HG03108 (cell line): ENCODE results near the gene GP1BB.

Source experiments
- ATAC-seq: cut with Tn5 transposase; IDR thresholded peaks from one replicate; pipeline ENCODE4 v1.9.1; 2021; ENCODE audit warnings: moderate library complexity; ENCODE audit not compliant: unreplicated experiment

GP1BB gene

DNA sequence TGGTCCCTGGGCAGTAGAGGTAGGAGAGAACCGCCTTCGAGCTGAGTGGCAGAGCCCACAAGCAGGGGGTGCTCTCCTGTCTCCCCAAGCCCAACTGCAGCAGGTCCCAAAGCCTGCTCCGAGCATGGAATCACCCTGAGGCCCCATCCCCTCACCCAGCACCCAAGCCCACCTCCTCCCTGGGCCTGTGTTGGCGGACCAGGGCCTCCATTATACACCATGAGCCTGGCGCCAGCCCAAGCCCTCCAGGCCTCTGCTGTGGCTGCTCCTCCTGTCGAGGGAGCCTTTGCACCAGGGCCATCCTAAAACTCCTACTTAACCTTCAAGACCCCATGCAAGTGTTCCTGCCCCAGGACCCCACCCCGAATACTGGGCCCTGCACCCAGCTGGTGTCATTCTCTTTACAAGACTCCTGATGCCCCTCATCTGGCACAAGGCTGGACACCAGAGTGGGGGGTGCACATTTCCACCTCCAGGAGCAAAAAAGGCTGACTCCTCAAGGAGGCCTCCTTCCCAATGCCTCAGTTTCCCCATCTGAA is 16.6 kb downstream of the GP1BB start:
- no peak for ATAC-seq

DNA sequence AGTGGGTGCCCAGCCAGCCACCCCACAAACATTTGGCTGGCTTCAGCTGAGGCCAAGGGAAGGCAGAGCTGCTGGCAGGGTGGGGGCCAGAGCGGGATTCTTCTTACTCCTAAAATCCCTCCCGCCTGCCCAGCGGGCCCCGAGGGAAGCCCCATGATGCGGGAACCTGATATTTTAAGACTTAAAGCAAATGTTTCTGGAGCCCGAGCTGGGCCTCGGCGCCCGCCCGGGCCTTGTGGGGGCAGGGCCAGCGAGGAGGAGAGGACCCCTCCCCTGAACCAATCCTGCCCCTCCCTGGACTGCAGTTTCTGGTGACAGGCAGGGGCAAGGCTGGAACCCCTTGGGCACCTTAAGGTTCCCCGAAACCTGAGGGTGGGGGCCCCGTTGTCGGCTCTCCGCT is 17.2 kb downstream of the GP1BB start:
- ATAC-seq: no peak

DNA sequence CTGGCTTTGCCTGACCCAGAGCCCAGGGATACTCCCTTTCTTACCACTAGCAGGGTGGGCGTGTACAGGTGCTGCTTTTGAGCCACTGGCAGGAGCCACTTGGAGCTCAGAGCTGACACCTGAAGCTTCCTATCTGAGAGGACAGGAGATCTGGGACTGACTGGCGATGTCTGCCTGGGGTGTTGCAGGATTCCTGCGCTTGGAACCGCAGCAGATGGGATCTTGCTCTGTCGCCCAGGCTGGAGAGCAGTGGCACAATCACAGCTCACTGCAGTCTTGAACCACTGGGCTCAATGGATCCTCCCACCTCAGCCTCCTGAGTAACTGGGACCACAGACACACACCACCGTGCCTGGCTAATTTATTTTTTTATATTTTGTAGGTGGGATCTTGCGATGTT is 17.7 kb downstream of the GP1BB start:
- no peak for ATAC-seq

DNA sequence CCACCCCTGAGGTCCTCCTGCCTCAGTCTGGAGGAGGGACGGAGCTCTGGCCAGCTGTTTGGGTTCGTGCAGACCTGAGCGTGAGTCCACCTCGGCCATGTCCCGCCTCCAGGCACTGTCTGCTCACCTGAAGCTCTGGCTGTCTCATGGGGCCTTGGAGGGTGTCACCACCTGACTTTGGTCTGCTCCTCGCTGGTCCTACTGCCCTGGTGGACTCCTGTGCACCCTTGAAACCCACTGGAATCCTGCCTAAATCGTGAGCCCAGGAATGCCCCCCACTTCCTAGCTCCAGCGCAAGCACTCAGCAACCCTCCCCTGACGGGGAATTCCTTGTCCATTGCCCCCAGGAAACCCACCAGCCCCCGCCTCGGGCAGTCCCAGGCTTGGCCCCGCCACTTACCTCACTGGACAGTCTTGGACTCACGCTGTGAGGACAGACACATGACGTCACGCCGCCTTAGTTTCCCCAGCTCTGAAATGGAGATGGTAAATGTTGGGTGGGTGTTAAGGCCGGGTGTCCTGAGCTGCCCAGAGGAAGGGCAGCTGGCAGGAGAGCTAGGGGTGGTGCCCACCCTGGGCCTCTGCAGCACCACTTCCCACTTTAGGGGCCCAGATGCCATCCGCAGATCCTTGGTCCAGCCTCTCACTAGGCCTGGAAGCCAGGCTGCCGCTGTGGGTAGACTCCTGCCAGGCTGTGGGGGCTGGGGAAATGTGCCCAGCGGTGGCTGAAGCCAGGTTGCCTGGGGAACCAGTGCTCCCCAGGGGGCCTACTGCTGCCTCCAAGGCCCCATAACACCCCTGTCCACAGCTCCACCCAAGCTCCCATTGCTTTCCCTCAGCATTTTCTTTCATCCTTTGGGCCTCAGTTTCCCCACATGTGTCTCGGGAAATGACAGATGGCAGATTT is 19.1 kb downstream of the GP1BB start:
- ATAC-seq: no peak

DNA sequence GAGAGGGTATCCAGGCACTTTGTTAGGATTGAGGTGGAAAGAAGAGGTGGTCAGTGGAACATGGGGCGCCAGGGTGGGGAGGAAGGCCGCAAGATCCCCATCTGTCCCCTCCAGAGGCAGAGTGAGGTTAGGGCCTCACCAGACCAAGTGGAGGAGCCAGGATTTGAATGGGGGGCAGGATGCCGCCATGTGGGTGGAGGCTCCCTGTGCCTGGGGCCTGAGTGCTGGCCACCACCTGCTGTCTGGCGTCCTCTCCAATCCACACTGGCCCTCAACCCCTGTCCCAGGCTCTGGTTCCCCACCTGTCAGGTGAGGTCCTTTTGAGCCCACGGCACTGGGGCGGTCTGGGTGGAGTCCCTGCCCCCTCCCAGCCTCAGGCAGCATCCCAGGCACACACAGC is 19.7 kb downstream of the GP1BB start:
- ATAC-seq: no peak

DNA sequence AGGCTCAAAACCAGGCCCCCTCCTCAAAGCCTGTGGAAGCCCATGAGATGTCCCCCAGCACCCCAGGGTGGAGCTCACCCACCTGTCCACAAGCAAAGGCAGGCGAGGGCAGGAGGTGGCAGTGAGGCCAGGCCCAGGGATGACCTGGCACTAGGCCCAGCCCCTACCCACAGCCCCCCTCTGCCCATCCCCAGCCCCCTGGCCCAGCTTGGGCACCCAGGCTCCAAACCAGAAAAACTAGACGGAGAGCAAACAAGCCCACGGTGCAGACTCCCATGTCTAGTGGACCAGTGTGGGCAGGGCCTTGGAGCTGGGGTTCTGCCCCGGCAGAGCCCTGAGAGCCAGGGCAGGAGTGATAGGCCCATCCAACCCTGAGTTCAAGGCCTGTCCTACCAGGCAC is 20.3 kb downstream of the GP1BB start:
- no peak for ATAC-seq

DNA sequence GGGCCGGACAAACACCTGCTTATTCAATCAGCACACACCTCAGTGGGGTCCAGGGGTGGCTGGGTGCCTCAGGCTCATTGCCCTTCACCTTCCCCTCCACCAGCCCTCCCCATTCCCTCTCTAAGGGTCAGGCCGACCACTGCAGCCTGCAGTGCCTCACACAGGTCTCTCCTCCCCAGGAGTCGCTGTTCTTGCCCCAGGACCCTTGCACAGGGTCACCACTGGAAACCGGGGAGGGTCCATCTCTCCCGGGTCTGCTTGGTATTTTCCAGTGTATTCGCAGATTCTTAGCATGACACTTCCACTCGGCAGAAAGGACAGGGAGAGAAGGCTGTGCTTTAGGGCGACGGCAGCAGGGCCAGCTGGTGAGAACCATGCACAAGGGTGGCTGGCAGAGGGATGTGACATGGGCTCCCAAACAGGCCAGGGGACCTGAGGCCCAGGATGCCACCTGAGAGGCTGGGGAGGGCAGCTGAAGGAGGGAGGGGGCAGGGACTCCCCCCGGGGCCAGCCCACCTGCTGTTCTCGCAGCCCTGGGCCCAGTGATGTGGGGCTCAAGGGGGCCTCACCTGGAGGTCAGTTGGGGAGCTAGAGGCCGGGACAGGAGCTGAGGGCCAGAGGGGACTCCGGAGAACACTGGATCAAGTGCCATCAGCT is 21.1 kb downstream of the GP1BB start:
- no peak for ATAC-seq

DNA sequence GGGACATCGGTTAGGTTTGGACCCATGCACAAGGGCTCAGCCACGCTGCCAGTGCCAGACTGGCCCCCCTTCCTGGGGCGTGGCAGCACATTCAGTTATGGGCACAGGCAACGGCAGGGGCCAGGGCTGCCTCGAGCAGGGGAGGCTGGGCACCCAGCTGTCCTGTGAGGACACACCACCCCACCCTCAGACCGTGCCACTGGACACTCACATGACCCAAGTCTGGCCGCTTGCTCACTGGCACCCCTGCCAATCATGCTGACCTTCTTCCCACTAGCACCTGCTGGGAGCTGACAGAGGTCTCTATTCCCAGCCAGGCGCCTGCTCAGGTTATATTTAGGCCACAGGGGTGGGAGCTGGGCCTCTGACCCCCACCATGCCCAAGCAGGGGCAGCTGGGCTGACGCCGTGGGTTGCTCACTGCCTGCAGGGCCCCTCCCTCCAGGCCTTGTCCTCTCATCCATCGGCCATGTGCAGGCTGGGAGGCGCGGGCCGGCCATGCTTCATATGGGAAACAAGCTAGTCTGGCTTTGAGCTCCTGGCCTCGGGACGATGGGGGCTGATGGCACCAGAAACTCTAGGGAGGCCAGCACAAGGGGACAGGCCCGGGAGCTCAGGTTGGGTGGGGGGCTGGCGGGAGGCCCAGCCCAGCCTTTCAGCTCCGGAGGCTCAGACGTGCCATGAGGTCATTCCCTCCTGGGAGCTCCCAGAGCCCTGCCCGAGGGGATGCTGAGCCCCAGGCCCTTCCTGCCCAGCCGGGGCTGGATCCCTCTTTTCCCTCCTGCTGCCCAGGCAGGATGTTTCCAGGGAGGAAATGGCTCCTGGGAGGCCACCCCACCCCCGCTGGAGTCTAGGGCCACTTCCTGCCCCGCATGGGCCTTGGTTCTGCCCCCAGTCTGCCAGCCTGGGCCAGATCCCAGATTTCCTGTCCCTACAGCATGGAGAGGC is 22.1 kb downstream of the GP1BB start:
- no peak for ATAC-seq

DNA sequence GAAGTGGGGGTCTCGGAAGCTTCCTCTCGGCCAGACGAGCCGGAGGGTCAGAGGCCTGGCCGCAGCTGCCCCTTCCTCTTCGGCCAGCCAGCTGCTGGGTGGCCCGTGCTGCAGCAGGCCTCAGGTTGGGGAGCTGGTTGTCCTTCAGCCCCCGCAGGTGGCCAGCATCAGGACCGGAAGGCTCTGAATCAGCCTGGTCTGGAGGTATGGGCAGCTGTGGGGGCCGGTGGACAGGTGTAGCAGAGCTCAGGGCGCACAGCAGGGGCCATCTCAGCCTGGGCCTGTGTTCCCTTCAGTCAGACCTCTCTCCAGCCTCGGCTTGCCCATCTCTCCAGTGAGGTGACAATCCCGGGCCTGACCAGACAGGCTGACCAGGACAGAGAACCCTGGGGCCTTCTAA is 23.4 kb downstream of the GP1BB start:
- ATAC-seq: no peak

DNA sequence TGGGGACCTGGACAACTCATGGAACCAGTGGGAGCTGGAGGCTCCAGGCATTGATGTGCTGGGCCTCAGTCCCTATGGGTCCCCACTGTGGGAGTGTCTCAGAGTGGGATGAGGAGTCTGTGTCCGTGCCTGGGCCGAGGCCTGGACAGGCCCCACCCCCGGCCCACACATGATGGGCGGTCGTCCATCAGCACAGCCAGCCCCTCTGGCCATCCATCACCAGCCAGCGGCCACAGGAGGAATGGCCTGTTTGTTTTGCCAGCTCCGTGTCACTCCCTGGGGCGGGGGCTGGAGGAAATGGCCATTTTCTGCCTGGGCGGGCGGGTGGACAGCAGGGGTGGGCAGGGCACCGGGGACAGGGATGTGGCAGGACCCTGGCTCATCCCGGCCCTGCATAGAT is 24.2 kb downstream of the GP1BB start:
- ATAC-seq: no peak

DNA sequence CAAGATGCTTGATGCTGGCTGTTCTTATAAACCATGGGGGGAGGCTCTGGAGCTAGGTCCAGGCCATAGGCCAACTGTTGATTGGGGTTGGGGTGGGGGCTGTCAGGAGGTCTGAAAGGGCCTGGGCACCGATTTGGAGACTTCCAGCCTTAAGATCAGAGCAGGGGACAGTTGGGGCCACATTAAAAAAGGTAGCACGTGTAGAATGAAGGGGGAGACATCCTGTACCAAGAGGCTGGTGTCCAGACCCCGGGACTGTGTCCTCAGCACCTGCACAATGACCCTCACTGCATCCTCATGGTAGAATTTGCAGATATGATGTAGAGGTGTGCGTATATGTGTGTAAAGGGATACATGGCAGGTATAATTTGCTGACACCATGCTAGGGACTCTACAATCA is 24.8 kb downstream of the GP1BB start:
- no peak for ATAC-seq

DNA sequence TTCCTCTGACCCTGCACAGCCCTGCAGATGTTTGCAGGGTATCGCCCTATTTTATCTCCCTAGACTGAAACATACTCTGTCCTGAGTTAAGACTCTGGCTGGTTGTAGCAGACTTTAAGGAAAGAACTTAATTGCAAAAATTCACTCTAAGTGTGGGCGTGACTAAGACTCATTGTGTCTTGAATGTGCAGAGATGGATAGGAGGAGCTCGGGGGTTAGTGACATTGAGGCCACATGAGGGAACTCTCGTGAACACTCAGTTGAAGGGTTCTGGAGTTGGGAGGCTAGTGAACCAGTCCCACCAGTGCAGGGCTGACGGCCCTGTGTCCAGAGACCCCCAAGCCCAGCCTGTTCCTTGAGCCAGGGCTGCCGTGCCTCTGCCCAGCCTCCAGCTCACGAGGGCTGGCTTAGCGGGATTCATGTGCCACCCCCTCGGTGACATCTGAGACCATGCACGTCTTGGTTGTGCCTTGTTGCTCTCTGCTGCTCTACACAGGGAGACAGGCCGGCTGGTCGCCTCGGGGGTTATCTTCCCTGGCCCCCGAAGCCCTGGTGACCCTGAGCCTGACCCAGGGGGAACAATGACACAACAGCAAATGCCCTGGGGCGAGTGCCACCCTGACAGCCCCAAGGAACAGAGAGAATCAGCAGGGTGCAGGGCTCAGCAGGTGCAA is 25.8 kb downstream of the GP1BB start:
- no peak for ATAC-seq

DNA sequence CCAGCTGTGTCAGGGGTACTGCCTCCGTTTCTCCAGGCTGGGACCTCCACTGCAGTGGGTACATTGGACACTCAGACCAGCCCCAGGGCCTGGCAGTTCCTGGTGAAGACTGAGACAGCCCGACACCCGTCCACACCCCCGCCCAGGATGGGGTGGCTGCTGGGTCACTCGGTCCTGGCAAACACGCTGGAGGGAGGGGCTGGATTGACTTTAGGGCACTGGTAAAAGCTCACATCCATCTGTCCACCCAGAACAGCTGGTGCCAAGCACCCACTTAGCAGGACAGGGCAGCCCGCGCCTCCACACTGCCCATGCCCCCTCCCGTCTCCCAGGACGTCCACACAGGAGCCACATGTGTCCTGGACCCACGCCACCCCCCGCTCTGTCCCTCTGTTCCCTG is 26.5 kb downstream of the GP1BB start:
- ATAC-seq: no peak

DNA sequence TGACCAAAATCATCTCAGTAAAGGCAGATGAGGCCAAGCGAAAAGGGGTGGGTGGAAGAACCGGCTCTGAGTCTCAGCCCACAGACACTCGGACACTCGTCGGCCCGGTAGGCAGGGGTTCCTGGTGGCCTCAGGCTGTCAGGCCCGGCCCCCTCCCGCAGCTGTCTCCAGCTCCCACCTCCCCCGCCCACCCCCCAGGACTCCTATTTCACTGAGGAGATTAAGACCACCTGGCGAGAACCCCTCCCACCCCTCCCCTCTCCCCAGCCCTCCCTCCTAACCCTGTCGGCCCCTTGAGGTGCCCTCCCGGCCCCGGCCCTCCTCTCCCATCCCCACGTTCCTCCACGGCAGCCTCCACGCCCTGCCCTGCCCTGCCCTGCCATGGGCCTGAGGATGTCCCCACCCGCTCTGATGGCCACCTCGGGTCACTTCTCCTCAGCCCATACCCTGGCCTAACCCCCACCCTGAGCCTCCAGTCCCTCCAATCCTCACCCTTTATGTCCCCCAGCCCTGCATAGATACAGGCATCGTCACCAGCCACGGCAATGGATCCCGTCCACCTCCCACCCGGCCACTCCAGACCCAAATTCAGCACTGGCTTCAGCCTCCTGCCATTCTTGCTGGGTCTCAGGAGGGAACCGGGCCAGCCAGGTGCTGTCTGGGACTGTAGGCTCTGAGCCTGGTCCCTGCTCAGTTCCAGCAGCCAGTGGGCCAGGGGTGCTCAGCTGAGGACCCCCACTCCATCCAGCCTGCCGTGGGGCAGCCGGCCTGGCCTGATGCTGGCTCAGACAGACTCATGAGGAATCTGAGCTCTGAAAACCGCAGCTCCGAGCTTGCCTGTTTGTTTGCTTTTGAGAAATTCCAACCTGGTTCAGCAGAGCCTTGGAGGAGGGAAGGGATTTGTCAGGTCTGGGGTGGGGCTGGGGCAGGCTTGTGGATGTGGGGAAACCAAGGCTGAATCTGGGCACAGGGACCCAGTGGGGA is 27.5 kb downstream of the GP1BB start:
- no peak for ATAC-seq

DNA sequence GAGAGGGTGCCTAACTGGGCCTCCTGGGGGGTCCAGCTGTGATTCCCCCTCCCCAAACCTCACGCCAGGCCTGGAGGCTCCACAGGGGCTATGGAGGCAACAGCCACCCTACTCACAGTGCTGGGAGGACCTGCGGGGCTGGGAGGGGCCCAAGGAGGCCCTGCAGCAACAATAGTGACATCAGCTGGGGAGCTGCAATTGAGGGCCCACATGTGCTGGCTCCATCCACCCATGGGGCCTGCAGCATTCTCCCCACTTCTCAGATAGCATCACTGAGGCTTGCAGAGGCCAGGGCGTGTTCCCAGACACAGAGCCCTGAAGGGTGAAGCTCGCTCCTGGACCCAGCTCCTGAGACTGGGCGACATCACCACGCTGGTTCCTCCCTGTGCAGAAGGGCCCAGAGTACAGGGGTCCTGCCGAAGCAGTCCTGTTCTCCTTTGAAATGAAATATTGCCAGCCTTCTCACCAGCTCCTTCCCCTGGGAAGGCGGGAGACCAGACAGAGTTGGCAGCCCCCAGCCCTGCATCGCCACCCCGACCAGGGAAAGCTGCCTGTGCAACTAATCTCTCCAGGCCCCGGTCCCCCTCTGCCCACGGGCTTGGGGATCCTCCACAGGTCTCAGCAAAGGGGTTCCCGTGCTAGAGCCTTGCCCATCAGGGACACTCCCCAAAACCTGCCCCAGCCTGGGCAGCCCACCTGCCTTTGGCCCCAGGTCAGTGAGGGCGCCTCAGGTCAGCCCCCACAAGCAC is 28.3 kb downstream of the GP1BB start:
- no peak for ATAC-seq

DNA sequence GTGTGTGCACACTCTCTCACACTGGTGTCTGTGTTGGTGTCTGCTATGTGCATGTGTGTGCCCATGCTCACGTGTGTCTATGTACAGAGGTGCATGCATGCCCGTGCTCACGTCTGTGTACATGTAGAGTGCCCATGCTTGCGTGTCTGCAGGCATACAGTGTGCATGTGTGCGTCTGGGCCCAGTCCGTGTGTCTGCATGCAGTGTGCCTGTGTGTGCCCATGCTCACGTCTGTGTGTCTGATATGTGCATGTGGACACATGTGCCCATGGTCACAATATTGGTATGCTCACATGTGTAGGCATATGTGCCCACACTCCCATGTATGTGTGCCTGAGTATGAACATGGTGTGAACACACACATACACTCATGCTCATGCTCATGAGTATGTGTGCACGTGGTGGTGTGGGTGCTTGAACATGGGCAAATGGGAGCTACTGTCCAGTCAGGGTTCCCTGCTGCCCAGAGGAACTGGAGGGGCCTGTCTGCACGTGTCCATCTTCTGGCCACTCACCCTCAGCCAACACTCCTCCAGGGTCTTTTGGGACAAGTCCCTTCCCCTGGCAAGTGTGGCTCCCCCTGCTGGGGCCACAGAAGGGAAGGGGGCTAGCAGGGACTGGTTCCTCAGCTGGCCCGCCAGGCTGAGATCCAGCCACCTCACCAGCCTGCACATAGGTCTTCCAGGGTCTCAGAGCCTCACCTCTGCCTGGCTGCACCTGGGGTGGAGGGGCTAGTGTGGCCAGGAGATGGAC is 29.9 kb downstream of the GP1BB start:
- no peak for ATAC-seq

DNA sequence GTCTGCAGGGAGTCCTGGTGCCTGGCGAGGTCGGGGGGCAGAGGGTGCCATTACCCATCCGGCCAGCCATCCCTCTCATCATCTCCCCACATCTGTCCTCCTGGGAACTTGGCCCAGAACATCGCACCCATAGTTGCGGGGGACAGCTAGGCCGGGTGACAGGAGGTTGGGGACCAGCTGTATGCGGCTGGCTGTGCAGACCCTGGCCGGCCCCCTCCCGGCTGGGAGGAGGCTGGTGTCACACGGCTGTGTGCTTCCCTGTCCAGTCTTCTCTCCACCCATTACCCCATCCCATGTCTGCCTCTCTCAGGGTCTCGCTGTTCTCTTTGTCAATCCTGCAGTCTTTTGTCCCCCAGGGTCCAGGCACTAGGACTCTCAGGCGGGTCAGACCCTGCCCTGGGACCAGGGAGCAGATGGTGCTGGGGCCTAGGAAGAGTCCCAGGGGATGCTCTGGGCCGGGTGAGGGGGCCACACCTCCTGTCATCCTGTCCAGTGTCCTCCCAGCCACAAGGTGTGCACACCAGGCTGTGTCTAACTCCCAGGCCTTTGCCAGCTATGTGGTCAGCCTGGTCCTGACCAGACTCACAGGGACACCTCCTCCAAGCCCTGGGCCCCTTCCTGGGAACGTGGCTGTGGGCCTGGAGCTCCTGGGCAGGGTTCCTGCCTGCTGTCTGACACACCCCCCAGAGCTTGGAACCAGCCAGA is 30.8 kb downstream of the GP1BB start:
- ATAC-seq: no peak
